Measurements from ENCODE around the gene SH2D7.
"Not testable (repeated sequence)": the region's sequence is repeated elsewhere in the genome, so short reads cannot be mapped to it uniquely, and the experiment has no call there.

The SH2D7 gene

DNA sequence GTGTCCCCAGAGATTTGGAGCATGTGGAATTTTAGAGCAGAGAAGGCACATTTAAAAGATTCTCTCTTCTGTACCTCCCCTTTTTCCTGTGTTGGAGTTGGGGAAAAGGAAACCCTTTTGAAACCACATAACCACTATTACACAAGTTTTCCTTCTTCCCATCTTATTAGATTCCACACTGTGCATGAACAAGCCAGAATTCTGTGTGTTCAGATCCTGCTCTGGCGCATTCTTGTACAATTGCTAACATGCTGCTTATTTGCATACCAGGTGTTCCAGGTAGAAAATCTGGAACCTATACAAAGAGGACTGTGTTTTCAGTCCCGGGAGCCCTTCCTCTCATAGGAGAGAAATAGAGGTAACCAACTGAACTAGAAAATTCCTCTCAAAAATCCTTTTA lies 41.4 kb downstream of the SH2D7 start:
- Histone ChIP-seq H3K27me3 (ENCODE audit: insufficient read depth, low read length) (no peaks in the 10 kb centered on the region), H3K27ac (ENCODE audit: low read length) (no peak overlapping the region), H3K4me3 (ENCODE audit: low read length) (no peak overlapping the region), H3K9ac (ENCODE audit: low read depth, low read length) (no peak overlapping the region), H3K36me3 (ENCODE audit: insufficient read depth, low read depth, low read length) (no peaks in the 10 kb centered on the region), H3K9me3 (ENCODE audit: insufficient read depth, low read depth, low read length) (no peaks in the 10 kb centered on the region), H3K4me1 (ENCODE audit: insufficient read depth, low read length) (peaks cover 6% of the 10 kb centered on the region; the same call in 1 of the 2 replicates)

DNA sequence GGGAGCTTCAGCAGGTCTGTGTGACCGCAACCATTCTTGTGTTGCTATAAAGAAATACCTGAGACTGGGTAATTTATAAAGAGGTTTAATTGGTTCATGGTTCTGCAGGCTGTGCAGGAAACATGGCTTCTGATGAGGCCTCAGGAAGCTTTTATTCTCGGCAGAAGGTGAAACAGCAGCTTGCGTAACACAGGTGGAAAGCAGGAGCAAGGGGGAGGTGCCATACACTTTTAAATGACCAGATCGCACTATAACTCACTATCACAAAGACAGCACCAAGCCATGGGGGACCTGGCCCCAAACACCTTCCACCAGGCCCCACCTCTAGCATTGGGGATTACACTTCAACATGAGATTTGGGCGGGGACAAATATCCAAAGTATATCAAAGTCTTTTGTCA lies 47.2 kb downstream of the SH2D7 start:
- H3K27me3 ChIP-seq (ENCODE audit: insufficient read depth, low read length), result no peaks in the 10 kb centered on the region
- H3K4me3 ChIP-seq (ENCODE audit: low read length), result no peak overlapping the region
- no peaks in the 10 kb centered on the region for H3K4me1 ChIP-seq (ENCODE audit: insufficient read depth, low read length)
- H3K36me3 ChIP-seq (ENCODE audit: insufficient read depth, low read depth, low read length), result no peaks in the 10 kb centered on the region
- no peak overlapping the region for H3K27ac ChIP-seq (ENCODE audit: low read length)
- no peak overlapping the region for H3K9ac ChIP-seq (ENCODE audit: low read depth, low read length)
- H3K9me3 ChIP-seq (ENCODE audit: insufficient read depth, low read depth, low read length), result no peaks in the 10 kb centered on the region

DNA sequence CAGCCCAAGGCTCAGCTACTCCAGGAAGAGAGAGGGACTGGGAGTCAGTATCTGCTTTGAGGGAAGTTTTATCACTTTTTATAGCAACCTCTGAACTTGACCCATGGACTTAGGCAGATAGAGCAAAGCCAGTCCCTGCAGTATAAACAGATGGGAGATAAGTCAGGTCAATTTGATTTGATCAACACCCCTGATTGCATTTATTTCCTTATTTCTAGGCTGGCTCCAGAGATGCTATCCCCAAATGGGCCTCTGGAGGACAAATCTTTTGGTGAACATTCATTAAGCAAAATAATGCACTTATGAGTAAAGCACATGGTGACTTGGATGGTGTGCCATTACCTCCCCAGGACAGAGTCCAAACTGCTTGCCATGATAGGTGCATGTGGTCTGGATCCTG lies 47.9 kb downstream of the SH2D7 start:
- Histone ChIP-seq H3K27ac (ENCODE audit: low read length) (no peak overlapping the region), H3K36me3 (ENCODE audit: insufficient read depth, low read depth, low read length) (no peaks in the 10 kb centered on the region), H3K4me3 (ENCODE audit: low read length) (no peak overlapping the region), H3K4me1 (ENCODE audit: insufficient read depth, low read length) (no peaks in the 10 kb centered on the region), H3K9ac (ENCODE audit: low read depth, low read length) (no peak overlapping the region), H3K9me3 (ENCODE audit: insufficient read depth, low read depth, low read length) (no peaks in the 10 kb centered on the region), H3K27me3 (ENCODE audit: insufficient read depth, low read length) (no peaks in the 10 kb centered on the region)

DNA sequence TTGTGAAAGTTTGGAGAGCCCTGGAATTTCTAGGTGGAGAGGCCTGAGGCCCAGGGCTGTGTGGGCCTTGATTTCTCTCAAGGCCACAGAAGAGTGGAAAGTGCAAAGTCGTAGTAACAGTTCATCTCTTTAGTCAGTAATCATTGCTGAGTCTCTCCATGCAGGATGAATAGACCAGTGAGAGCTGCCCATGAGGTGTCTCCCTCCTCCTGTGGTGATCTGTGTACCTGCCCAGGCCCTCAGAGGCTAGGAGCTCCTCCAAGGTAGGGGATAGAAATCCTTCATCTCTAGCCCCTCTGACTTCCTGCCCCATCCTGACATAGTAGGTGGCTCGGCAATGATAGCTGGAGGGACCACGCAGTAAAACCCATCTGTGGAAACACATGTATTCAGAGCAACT lies 50.0 kb downstream of the SH2D7 start:
- Histone ChIP-seq H3K36me3 (ENCODE audit: insufficient read depth, low read depth, low read length) (no peaks in the 10 kb centered on the region), H3K4me3 (ENCODE audit: low read length) (no peak overlapping the region), H3K4me1 (ENCODE audit: insufficient read depth, low read length) (no peaks in the 10 kb centered on the region), H3K9ac (ENCODE audit: low read depth, low read length) (no peak overlapping the region), H3K27ac (ENCODE audit: low read length) (no peak overlapping the region), H3K9me3 (ENCODE audit: insufficient read depth, low read depth, low read length) (no peaks in the 10 kb centered on the region), H3K27me3 (ENCODE audit: insufficient read depth, low read length) (no peaks in the 10 kb centered on the region)

DNA sequence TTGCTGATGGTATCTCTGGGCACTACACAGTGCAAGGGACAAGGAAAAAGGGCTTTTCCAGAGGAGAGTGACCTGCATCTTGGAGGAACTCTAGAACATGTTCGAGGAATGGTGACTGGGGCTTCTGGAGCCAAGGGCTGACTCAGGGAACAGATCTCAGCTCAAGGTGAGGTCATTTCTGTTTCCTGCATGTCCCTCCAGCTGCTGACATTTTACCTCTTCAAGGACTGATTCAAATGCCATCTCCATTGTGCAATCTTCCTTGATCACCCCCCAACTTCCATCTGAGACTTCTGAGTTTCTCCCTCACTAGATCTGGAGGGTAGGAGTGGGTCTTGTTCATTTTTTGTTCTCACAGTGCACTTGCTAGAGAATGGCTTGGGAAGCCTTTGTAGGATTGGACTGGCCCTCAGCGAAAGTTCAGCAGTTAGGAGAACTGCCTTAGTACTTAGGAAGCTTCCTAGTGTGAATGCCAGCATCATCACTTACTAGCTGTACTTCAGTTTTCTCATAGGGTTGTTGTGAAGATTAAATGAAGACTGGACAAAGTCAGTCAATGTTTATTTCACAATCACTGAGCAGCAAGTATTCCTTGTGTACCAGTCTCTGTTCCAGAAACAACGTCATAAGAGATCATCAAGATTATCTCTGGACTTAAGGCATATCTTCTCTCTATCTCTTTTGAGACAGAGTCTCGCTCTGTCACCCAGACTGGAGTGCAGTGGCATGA lies 54.2 kb downstream of the SH2D7 start:
- no peaks in the 10 kb centered on the region for H3K9me3 ChIP-seq (ENCODE audit: insufficient read depth, low read depth, low read length)

DNA sequence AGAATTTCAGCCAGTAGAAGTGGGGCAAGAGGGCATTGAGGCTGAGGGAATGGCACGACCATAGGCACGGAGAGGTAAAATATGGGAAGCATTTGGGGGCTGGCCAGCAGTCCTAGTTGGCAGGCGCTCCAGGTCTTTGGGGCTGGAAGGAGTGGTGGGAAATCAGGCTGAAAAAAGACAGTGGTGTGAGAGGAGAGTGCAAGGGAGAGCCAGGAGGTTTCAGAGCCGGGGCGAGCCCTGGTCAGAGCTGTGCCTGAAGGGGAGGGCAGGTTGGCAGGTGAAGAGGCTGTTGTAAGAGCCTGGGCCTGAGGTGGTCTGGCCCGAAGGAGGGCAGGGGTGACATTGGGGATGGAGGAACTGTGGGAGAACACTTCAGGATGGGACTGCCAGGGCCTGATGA lies 55.2 kb downstream of the SH2D7 start:
- Histone ChIP-seq H3K27me3 (ENCODE audit: insufficient read depth, low read length) (peaks cover 14% of the 10 kb centered on the region; the same call in 1 of the 2 replicates), H3K4me3 (ENCODE audit: low read length) (no peak overlapping the region), H3K9me3 (ENCODE audit: insufficient read depth, low read depth, low read length) (no peaks in the 10 kb centered on the region), H3K4me1 (ENCODE audit: insufficient read depth, low read length) (0 out of 2 replicates have a peak, but pooled peaks cover 6% of the 10 kb centered on the region), H3K36me3 (ENCODE audit: insufficient read depth, low read depth, low read length) (no peaks in the 10 kb centered on the region), H3K9ac (ENCODE audit: low read depth, low read length) (no peak overlapping the region), H3K27ac (ENCODE audit: low read length) (no peak overlapping the region)

More for the DNA sequence above, 54.2 kb downstream of the SH2D7 start:
- Histone ChIP-seq H3K4me1 (ENCODE audit: insufficient read depth, low read length) (0 out of 2 replicates have a peak, but pooled peaks cover 6% of the 10 kb centered on the region), H3K9ac (ENCODE audit: low read depth, low read length) (no peak overlapping the region), H3K27ac (ENCODE audit: low read length) (no peak overlapping the region), H3K36me3 (ENCODE audit: insufficient read depth, low read depth, low read length) (no peaks in the 10 kb centered on the region), H3K27me3 (ENCODE audit: insufficient read depth, low read length) (peaks cover 14% of the 10 kb centered on the region; the same call in 1 of the 2 replicates), H3K4me3 (ENCODE audit: low read length) (no peak overlapping the region)

DNA sequence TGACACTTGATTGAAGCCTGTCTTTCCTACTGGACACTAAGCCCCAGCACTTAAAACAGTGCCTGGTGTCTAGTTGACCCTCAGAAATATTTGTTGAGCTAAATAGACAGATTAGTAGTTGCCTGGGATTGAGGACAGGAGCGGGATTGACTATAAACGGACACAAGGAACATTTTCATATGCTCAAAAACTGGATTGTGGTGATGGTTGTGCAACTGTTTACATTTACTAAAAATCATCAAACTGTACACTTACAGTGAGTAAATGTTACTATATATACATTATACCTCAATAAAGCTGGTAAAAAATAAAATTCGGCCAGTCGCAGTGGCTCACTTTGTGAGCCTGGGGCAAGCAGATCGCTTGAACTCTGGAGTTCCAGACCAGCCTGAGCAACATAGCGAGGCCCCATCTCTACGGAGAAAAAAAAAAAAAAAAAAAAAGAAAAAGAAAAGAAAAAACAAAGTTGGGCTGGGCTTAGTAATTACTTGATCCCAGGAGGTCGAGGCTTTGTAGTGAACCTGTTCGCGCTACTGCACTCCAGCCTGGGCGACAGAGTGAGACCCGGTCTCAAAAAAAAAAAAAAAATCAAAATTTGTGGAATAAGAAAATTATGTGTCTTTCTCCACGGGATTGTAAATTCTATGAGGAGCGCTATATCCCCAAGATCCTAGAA lies 56.2 kb downstream of the SH2D7 start:
- Histone ChIP-seq H3K9ac (ENCODE audit: low read depth, low read length) (peak overlapping the region; percentile 78; the same call in 1 of the 2 replicates), H3K4me1 (ENCODE audit: insufficient read depth, low read length) (0 out of 2 replicates have a peak, but pooled peaks cover 6% of the 10 kb centered on the region), H3K27ac (ENCODE audit: low read length) (no peak overlapping the region), H3K9me3 (ENCODE audit: insufficient read depth, low read depth, low read length) (no peaks in the 10 kb centered on the region), H3K4me3 (ENCODE audit: low read length) (peak overlapping the region; percentile 93), H3K36me3 (ENCODE audit: insufficient read depth, low read depth, low read length) (no peaks in the 10 kb centered on the region), H3K27me3 (ENCODE audit: insufficient read depth, low read length) (peaks cover 14% of the 10 kb centered on the region; the same call in 1 of the 2 replicates)

DNA sequence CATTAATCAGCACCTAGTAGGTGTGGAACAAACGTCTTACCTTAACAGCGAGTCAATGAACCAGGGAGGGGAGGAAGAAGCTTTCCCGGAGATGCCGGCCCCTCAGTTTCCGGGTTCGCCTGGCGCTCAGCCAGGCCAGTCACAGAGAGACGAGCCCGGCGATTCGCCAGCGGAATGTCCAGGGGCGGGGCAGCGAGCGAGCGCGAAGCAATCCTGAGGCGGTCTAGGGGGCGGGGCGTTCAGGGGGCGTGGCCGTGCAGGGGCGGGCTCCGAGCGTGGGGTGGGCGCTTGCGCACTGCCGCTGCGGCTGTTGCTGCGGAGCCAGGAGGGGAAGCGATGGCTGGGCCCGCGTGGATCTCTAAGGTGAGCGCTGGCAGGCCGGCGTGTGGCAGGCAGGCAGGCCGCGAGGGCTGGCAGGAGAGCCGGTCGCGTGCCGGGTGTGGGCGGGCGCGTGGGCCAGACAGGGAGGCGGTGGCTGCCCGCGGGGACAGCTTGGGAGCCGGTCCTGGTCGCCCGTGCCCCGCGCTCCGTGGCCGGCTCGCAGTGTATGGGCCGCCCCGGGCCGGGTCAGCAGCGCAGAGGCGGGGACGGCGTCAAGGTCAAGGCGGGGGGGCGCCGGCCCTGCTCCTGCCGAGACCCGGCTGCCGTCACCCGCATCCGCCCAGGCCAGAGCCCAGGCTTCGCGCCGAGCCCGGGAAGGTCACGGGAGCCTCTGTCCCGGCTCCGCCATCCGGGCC lies 56.9 kb downstream of the SH2D7 start, which contains the start of gene IDH3A:
Gene IDH3A, plus strand, starts transcription at position 295 of the 737 bp plus-strand sequence. Its CDS starts 42 bp downstream, at position 337.
- peak within 1 kb of the TSS; percentile 93 for H3K4me3 ChIP-seq (ENCODE audit: low read length)
- no peaks in the 10 kb centered on the region for H3K9me3 ChIP-seq (ENCODE audit: insufficient read depth, low read depth, low read length)
- no peaks in the 10 kb centered on the region for H3K36me3 ChIP-seq (ENCODE audit: insufficient read depth, low read depth, low read length)
- H3K9ac ChIP-seq (ENCODE audit: low read depth, low read length), result peak within 1 kb of the TSS; percentile 78; the same call in 1 of the 2 replicates
- peaks cover 14% of the 10 kb centered on the region; the same call in 1 of the 2 replicates for H3K27me3 ChIP-seq (ENCODE audit: insufficient read depth, low read length)
- no peak within 1 kb of the TSS for H3K27ac ChIP-seq (ENCODE audit: low read length)
- H3K4me1 ChIP-seq (ENCODE audit: insufficient read depth, low read length), result 0 out of 2 replicates have a peak, but pooled peaks cover 6% of the 10 kb centered on the region

DNA sequence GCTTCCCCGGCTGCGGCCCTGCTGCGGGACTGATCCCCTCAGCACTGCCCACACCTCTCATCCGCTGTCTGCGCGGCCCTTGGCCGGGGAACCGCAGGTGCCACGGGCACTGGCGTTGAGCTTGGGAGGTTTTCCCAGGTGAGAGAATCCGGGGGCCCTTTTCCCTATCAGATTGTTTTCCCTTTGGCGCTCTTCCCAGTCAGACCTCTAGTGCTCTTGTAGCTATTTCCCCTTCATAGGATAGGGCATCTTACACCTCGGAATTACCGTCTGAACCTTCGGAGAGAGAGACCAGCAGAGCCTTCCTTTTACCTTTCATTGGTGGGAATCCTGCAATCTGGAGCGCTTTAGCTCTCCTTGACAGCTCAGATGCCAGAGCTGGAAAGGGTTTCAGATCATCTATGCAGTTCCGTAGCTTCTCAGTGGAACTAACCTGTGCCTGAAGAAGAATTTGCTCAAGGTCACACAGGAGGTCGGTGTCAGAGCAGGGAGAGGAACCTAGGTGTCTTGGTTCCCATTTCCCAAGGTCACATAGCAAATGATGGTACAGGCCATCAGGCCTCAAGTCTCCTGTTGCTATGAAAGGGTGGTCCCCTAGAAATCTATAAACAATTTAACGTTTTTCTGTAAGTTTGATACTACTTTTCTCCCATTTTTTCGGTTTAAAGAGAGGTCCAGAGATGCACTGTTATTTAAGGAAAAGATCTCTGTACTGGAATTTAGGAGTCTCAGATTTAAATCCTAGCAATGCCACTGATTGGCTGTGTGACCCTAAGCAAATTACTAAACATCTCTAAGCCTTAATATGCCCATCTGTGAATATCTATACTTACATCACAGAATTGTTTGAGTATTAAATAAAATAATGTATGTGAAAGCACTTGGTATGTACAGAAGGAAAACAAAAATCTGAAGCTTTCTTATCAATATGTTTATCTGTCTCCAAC lies 57.7 kb downstream of the SH2D7 start:
- no peaks in the 10 kb centered on the region for H3K9me3 ChIP-seq (ENCODE audit: insufficient read depth, low read depth, low read length)
- peak overlapping the region; percentile 53; the same call in 1 of the 2 replicates for H3K9ac ChIP-seq (ENCODE audit: low read depth, low read length)
- H3K4me3 ChIP-seq (ENCODE audit: low read length), result peak overlapping the region; percentile 93
- H3K4me1 ChIP-seq (ENCODE audit: insufficient read depth, low read length), result 0 out of 2 replicates have a peak, but pooled peaks cover 6% of the 10 kb centered on the region
- no peak overlapping the region for H3K27ac ChIP-seq (ENCODE audit: low read length)
- H3K36me3 ChIP-seq (ENCODE audit: insufficient read depth, low read depth, low read length), result no peaks in the 10 kb centered on the region
- H3K27me3 ChIP-seq (ENCODE audit: insufficient read depth, low read length), result peaks cover 14% of the 10 kb centered on the region; the same call in 1 of the 2 replicates

DNA sequence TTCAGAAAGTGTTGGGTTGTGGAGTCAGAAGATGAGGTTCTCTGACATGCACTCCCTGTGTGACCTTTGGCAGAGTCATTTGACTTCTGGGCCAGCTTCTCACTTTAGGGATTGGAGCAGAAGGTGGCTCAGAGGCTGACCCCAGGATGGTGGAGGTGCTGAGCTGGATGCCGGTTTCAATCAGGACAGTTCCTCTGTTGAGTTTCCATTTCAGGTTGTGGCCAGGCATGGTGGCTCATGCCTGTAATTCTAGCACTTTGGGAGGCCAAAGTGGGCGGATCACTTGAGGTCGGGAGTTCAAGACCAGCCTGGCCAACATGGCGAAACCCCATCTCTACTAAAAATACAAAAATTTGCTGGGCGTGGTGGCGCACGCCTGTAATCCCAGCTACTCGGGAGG lies 58.7 kb downstream of the SH2D7 start:
- not testable (repeated sequence) for H3K27ac ChIP-seq (ENCODE audit: low read length); H3K9me3 ChIP-seq (ENCODE audit: insufficient read depth, low read depth, low read length); H3K4me3 ChIP-seq (ENCODE audit: low read length); H3K36me3 ChIP-seq (ENCODE audit: insufficient read depth, low read depth, low read length); H3K9ac ChIP-seq (ENCODE audit: low read depth, low read length)
- Histone ChIP-seq H3K27me3 (ENCODE audit: insufficient read depth, low read length) (peaks cover 14% of the 10 kb centered on the region; the same call in 1 of the 2 replicates), H3K4me1 (ENCODE audit: insufficient read depth, low read length) (peaks cover 12% of the 10 kb centered on the region)

Data from iPS-20b (cell line).